Ovary (tissue), 9 donors: Measurements from ENCODE around the gene DYNC1LI2. TPM values are rescaled to one million over a fixed set of nuclear protein-coding genes. Genes with fewer than 3 reads are reported as not detected.
"Not testable (repeated sequence)": the region's sequence is repeated elsewhere in the genome, so short reads cannot be mapped to it uniquely, and the experiment has no call there.

ENCODE experiments used
- DNase-seq, 5 donors: peaks; one replicate each; pipeline ENCODE4 v3.0.0-alpha.2; 2019 to 2020
- H3K27ac ChIP-seq, 2 donors: fragments of 200-600 bp; one replicate each; pipeline versions ENCODE4 v1.5.1 to v1.8.0; 2019 to 2022
- H3K27me3 ChIP-seq: fragments of 200-600 bp; one replicate; pipeline ENCODE4 v1.8.0; 2022
- H3K36me3 ChIP-seq: fragments of 200-600 bp; sonication (generic); one replicate; pipeline ENCODE4 v1.5.1; 2019
- H3K4me1 ChIP-seq: one replicate; pipeline ENCODE4 v1.8.1; 2013; ENCODE audit warnings: mild to moderate bottlenecking, moderate library complexity; ENCODE audit not compliant: insufficient read depth
- H3K4me3 ChIP-seq: fragments of 200-600 bp; sonication (generic); one replicate; pipeline ENCODE4 v1.5.1; 2017
- H3K9me3 ChIP-seq, 2 donors: fragments of 200-600 bp in 1 of 2; sonication (generic) in 1 of 2; one replicate each; pipeline versions ENCODE4 v1.5.1 to v1.8.1; 2013 to 2019; ENCODE audit warnings: mild to moderate bottlenecking in 1 of 2, moderate library complexity in 1 of 2
- CTCF ChIP-seq, 3 donors: fragments of 450-650 bp in 2 of 3; fragments of 200-600 bp in 1 of 3; IDR thresholded peaks; one replicate each; pipeline versions ENCODE4 v1.5.1 to v1.8.0; 2016 to 2022; ENCODE audit warnings: antibody characterized with exemption in 3 of 3, mild to moderate bottlenecking in 1 of 3
- EP300 ChIP-seq: sonication (generic); formaldehyde crosslinking; IDR thresholded peaks from one replicate; pipeline ENCODE4 v1.6.1; 2017; ENCODE audit warnings: antibody characterized with exemption
- POLR2A ChIP-seq: fragments of 450-650 bp; IDR thresholded peaks from one replicate; pipeline ENCODE4 v1.6.1; 2017; ENCODE audit warnings: antibody characterized with exemption, mild to moderate bottlenecking, moderate library complexity
- WGBS, 3 donors: extraction: QIAGEN DNeasy Blood & Tissue Kit in 1 of 3; methylation state at CpG; one replicate each; pipeline versions ENCODE4 v1.1.5 to v1.1.7; 2013 to 2017; 5-methylcytosine and 5-hydroxymethylcytosine counted together
- intact Hi-C, 4 donors: fragments of 100-400 bp; cut with DNase I; formaldehyde crosslinking; loops; one replicate each; pipeline versions ENCODE4 v1.11.0 to v1.15.1; 2022 to 2023
- polyA plus RNA-seq, 2 donors: library from polyadenylated mRNA; stranded (reverse); fragments of 200-250 nt in 1 of 2; fragments of 350-450 nt in 1 of 2; fragmentation: Illumina TruSeq in 1 of 2; extraction: RNeasy Lipid Tissue Mini Kit (QIAGEN cat#74804) in 1 of 2; gene quantifications; one replicate each; pipeline ENCODE4 v1.2.3, GENCODE V29; 2013 to 2014
- total RNA-seq, 7 donors: library from RNA; depleted of rRNA in 2 of 7; stranded (reverse); fragments of >200 nt in 2 of 7; fragmentation: NEBNext Ultra II Directional in 3 of 7; extraction: Animal tissue kit (Norgen Biotek cat#: 25700) in 3 of 7; gene quantifications; one replicate each; pipeline versions ENCODE4 v1.1.0 to v1.2.4, GENCODE V29; 2016 to 2023
- donor health status: DM: no; HTN: no; CAD: no; lungs with moderate emphysema.
- donor health status: DM: no; HTN: no; CAD: no.
- donor health status: Bipolar disorder and iron deficiency.
- donor health status: DM: yes; HTN: yes; CAD: no.
- donor health status: DM: no; HTN: no; CAD: no.
- donor health status: DM: yes; HTN: yes; CAD: no.

DYNC1LI2 gene
- total and polyA plus RNA-seq, 9 donors = 44.3 to 116 (median 94.6) TPM

- Histone ChIP-seq H3K9me3 (no peaks in the 10 kb centered on the region), H3K27ac (no peak overlapping the region), H3K36me3 (no peaks in the 10 kb centered on the region), H3K27me3 (no peaks in the 10 kb centered on the region), H3K4me1 (peaks cover 2% of the 10 kb centered on the region), H3K4me3 (no peak overlapping the region)
- WGBS, 3 donors = 59 to 63% (median 61%) methylated on average over 6 of the region's 6 CpGs
- intact Hi-C loops = loop anchor here in 1 of 4 donors (2.0 kb wide), 1 partner anchor 56 kb away; no protein-coding TSS in a partner anchor
- no peak for DNase-seq
- TF ChIP-seq POLR2A (no peak), CTCF (IDR thresholded peaks at IDR 0.05) (no peak), EP300 (no peak)
These were observed 62.1 kb downstream of the DYNC1LI2 start for GRCh38 chr16:66689282-66689681.

- no peak overlapping the region for H3K4me3 ChIP-seq
- no peaks in the 10 kb centered on the region for H3K27me3 ChIP-seq
- WGBS, 3 donors = 92 to 93% (median 93%) methylated on average over 9 of the region's 9 CpGs
- no peak overlapping the region for H3K27ac ChIP-seq
- H3K4me1 ChIP-seq = peaks cover 2% of the 10 kb centered on the region
- H3K36me3 ChIP-seq = no peaks in the 10 kb centered on the region
- no peak for TF ChIP-seq EP300
- TF ChIP-seq POLR2A = no peak
- no peak for TF ChIP-seq CTCF (IDR thresholded peaks at IDR 0.05)
- DNase-seq = no peak
- intact Hi-C loops = loop anchor here in 1 of 4 donors (2.0 kb wide), 1 partner anchor 57 kb away; no protein-coding TSS in a partner anchor
- no peaks in the 10 kb centered on the region for H3K9me3 ChIP-seq
These were observed 63.3 kb downstream of the DYNC1LI2 start for GRCh38 chr16:66687906-66688625.

GRCh38 chr16:66685501-66686115, 65.8 kb downstream of the DYNC1LI2 start:
- H3K4me3 ChIP-seq, intact Hi-C loops: not testable (repeated sequence)
- WGBS, 3 donors = 92 to 96% (median 93%) methylated on average over 14 of the region's 14 CpGs

GRCh38 chr16:66682271-66682670, 69.1 kb downstream of the DYNC1LI2 start:
- TF ChIP-seq CTCF (IDR thresholded peaks at IDR 0.05) (no peak), POLR2A (no peak)
- no peak overlapping the region for H3K27ac ChIP-seq

More at GRCh38 chr16:66685501-66686115, 65.8 kb downstream of the DYNC1LI2 start:
- not testable (repeated sequence) for H3K27ac ChIP-seq, DNase-seq, H3K27me3 ChIP-seq, H3K36me3 ChIP-seq, H3K4me1 ChIP-seq, H3K9me3 ChIP-seq

GRCh38 chr16:66681676-66682075, 69.7 kb downstream of the DYNC1LI2 start:
- 95 to 98% (median 96%) methylated on average over 4 of the region's 4 CpGs for WGBS, 3 donors
- H3K4me1 ChIP-seq = no peaks in the 10 kb centered on the region
- H3K36me3 ChIP-seq = no peaks in the 10 kb centered on the region
- H3K9me3 ChIP-seq = no peaks in the 10 kb centered on the region
- H3K4me3 ChIP-seq = no peak overlapping the region
- no peaks in the 10 kb centered on the region for H3K27me3 ChIP-seq
- intact Hi-C loops = no loop called here
- TF ChIP-seq POLR2A = no peak
- TF ChIP-seq EP300 = no peak
- TF ChIP-seq CTCF (IDR thresholded peaks at IDR 0.05) = no peak
- no peak for DNase-seq
- H3K27ac ChIP-seq = no peak overlapping the region

More at GRCh38 chr16:66682271-66682670, 69.1 kb downstream of the DYNC1LI2 start:
- DNase-seq = no peak
- WGBS, 3 donors = 43 to 59% (median 52%) methylated on average over 1 of the region's 1 CpG
- no peaks in the 10 kb centered on the region for H3K27me3 ChIP-seq
- no peaks in the 10 kb centered on the region for H3K36me3 ChIP-seq
- H3K9me3 ChIP-seq = no peaks in the 10 kb centered on the region
- intact Hi-C loops = no loop called here
- no peaks in the 10 kb centered on the region for H3K4me1 ChIP-seq
- H3K4me3 ChIP-seq = no peak overlapping the region
